Naive thymus-derived CD8-positive, alpha-beta T cell (primary cell): Measurements from ENCODE around the gene TNC. TPM values are rescaled to one million over a fixed set of nuclear protein-coding genes. Genes with fewer than 3 reads are reported as not detected.

ENCODE experiments used
- ATAC-seq, 2 donors: fragments of 150-1000 bp; cut with Tn5 transposase in 1 of 2; sonication (Bioruptor Pico), chemical (Tn5 transposase) in 1 of 2; 1 replicate in 1 of 2; 2 replicates in 1 of 2; pipeline ENCODE4 v1.10.0; 2021; ENCODE audit warnings: mild to moderate bottlenecking in 2 of 2, moderate library complexity in 2 of 2
- POLR2A ChIA-PET: fragments of 350-600 bp; sonication (Branson Sonifier 250); formaldehyde crosslinking; loops from one replicate; lab custom pipeline; 2021; ENCODE audit warnings: antibody characterized with exemption; lab: Charles Lee
- DNase-seq, 10 donors: peaks; one replicate each; pipeline versions ENCODE4 v3.0.0 to v3.0.0-alpha.2; 2020 to 2022
- H3K27ac Mint-ChIP-seq, 10 donors: one replicate each; pipeline ENCODE4 v1.8.0; 2020 to 2022; ENCODE audit warnings: mild to moderate bottlenecking in 10 of 10, mixed read lengths in 10 of 10, moderate library complexity in 4 of 10, inconsistent platforms in 1 of 10
- H3K27me3 Mint-ChIP-seq, 5 donors: one replicate each; pipeline ENCODE4 v1.8.0; 2021 to 2022; ENCODE audit warnings: mixed read lengths in 5 of 5
- H3K36me3 Mint-ChIP-seq, 3 donors: one replicate each; pipeline ENCODE4 v1.8.0; 2020 to 2022; ENCODE audit warnings: mixed read lengths in 3 of 3, mild to moderate bottlenecking in 2 of 3, inconsistent platforms in 1 of 3
- H3K4me1 Mint-ChIP-seq, 4 donors: one replicate each; pipeline ENCODE4 v1.8.0; 2021 to 2022; ENCODE audit warnings: mixed read lengths in 4 of 4
- H3K4me3 Mint-ChIP-seq, 10 donors: one replicate each; pipeline ENCODE4 v1.8.0; 2020 to 2022; ENCODE audit warnings: mild to moderate bottlenecking in 10 of 10, mixed read lengths in 10 of 10, moderate library complexity in 6 of 10, inconsistent platforms in 1 of 10
- H3K9me3 Mint-ChIP-seq, 9 donors: one replicate each; pipeline ENCODE4 v1.8.0; 2020 to 2022; ENCODE audit warnings: mixed read lengths in 9 of 9, mild to moderate bottlenecking in 3 of 9, inconsistent platforms in 1 of 9, moderate library complexity in 1 of 9
- polyA plus RNA-seq, 3 donors: library from polyadenylated mRNA; unstranded; fragments of 300-500 nt; fragmentation: Illumina TruSeq; gene quantifications; one replicate each; pipeline ENCODE4 v1.2.3, GENCODE V29; 2021
- total RNA-seq, 8 experiments: library from RNA in 2 of 8; stranded (reverse) in 2 of 8; gene quantifications; one replicate each; pipeline ENCODE4 v1.2.3 and lab custom pipeline; 2021 to 2026

The TNC gene
- total and polyA plus RNA-seq, 5 experiments from 2014 or later = not detected

DNA sequence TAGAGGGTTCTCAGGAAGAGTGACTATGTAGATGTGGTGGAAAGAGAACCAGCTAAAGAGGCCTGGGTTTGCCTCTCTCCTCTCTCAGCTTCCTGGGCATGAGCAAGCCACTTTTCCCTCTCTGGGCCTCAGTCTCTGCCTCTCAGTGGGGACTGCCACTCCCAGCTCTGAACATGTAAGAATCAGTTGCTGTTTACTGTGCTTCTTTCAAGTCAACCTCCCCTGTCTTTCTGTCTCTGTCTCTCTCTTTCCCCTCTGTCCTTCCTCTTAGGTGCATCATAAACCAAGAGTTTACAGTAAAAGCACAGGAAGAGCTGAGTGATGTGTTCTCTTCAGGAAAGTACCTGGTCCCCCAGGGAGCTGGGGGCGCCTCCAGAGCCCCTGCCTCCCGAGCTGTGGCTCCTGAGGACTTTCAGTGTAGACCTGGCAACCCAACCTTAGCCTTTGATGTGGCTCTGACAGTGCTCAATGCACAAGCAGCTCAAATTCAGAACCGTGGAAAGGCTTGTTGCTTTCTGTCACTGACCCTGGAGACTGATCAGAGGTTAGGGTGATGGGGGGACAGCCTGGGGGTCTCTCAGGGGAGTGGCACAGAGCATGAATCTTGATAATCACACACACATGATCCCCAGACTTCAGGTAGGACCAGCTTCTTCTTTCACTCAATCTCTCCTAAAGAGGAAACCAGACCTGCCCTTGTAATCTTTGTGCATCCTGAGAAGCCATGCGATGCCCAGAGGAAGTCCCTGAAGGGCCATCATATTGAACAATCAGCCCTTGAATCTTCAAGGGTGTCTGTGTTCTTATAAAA, 128.2 kb downstream of the TNC start:
- peak overlapping the region; percentile 36 to 93 (median 82) for H3K27ac Mint-ChIP-seq
- H3K4me3 Mint-ChIP-seq = peak overlapping the region; percentile 9 to 75 (median 48)
- H3K9me3 Mint-ChIP-seq = no peaks in the 10 kb centered on the region
- peak; percentile 85 to 88 for ATAC-seq
- peak in 7 of 10 donors; percentile 19 to 55 (median 33) for DNase-seq
- no peaks in the 10 kb centered on the region for H3K27me3 Mint-ChIP-seq
- H3K36me3 Mint-ChIP-seq = no peaks in the 10 kb centered on the region
- POLR2A ChIA-PET = interaction anchor here (0.5 to 1.0 kb wide), 3 partner anchors 59 to 399 kb away, joined by 3 to 7 read pairs (median 4); partner anchors contain the start of gene TNFSF8
- H3K4me1 Mint-ChIP-seq = peaks cover 17 to 41% (median 29%) of the 10 kb centered on the region in 4 donors

DNA sequence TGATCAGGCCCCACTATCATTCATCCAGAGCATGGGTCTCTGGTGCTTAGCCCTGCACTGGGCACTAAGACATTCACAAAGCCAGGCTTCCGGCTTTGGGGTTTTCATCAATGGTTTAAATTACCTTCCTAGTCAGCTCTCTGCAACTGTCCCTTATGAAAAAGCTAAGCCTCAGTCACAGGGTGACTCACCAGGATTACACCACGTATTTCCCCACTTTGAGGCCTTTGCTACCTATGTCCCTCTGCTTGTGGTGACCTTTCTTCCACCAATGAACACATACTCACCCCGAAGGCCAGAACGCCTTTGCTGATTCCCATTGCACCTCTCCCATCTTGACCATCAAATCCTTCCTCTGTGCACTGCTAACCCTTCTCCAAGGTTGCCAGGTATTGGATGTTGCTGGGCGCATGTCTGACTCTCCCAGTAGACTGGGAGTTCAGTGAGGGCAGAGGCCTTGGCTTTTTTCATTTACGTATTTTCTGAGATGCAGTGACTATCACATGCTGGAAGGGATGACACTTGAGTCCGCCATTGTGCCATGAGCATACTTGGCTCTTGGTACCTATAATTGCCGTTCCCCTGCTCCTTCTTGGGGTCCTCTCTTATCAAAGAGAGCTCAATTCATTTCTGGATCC, 128.9 kb downstream of the TNC start:
- no peaks in the 10 kb centered on the region for H3K9me3 Mint-ChIP-seq
- POLR2A ChIA-PET = interaction anchor here (1.0 kb wide), 1 partner anchor 59 kb away, joined by 4 read pairs; the partner anchor contains the start of gene TNFSF8
- no peak for ATAC-seq
- H3K36me3 Mint-ChIP-seq = no peaks in the 10 kb centered on the region
- DNase-seq = no peak
- H3K27ac Mint-ChIP-seq = peak overlapping the region; percentile 36 to 93 (median 82)
- H3K4me1 Mint-ChIP-seq = peaks cover 17 to 41% (median 29%) of the 10 kb centered on the region in 4 donors
- H3K4me3 Mint-ChIP-seq = peak overlapping the region in 6 of 10 donors; percentile 25 to 75 (median 50)
- no peaks in the 10 kb centered on the region for H3K27me3 Mint-ChIP-seq

DNA sequence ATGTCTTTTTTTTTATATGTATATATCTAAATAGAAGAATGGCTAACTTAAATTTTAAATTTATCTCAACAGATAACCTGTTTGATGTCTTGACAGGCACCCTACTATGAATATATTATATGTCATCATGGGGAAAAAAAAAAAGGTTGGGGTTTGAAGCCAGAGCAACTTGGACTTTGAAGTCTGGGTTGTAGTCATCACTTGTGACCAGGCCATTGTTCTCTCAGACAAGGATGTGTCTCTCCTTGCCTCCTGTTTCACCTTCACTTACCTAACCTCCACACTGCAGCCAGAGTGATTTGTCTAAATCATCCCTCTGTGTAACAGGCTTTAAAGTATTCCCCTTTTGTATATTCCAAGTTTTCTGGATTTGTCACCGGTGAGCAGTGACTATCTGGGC, 130.8 kb downstream of the TNC start:
- no peaks in the 10 kb centered on the region for H3K27me3 Mint-ChIP-seq
- H3K4me1 Mint-ChIP-seq = peaks cover 17 to 41% (median 29%) of the 10 kb centered on the region in 4 donors
- H3K36me3 Mint-ChIP-seq = no peaks in the 10 kb centered on the region
- DNase-seq = no peak
- ATAC-seq = no peak
- H3K27ac Mint-ChIP-seq = peak overlapping the region in 1 of 10 donors; percentile 71
- no peak overlapping the region for H3K4me3 Mint-ChIP-seq
- POLR2A ChIA-PET = no interaction called here
- H3K9me3 Mint-ChIP-seq = no peaks in the 10 kb centered on the region

DNA sequence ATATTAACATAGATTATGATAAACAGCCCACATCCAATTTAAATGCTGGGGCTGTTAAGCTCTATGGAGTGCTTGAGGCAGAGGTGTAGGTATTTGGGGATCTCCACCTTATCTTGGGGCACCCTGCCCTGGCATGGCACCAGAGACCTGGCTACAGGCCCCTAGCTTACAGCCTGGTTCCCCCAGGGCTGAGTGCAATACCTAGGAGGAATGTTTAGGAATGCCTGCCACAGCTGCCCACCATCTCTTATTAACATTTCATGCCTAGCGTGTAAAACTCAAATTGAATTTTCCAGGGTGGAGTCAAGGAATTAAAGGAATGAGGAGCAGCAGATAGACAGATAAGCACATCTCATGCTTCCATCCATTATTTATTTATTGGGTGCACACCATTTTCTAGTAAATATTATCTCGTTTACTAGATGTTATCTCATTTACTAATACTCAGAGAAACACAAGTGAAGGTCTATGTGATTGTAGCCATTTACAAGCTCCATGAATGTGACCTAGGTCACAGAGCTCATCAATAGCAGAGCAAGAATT, 131.9 kb downstream of the TNC start:
- Mint-ChIP-seq H3K4me3 (no peak overlapping the region), H3K36me3 (no peaks in the 10 kb centered on the region), H3K9me3 (no peaks in the 10 kb centered on the region), H3K27me3 (peaks cover 0 to 2% (median 0%) of the 10 kb centered on the region in 5 donors), H3K4me1 (peaks cover 17 to 35% (median 26%) of the 10 kb centered on the region in 4 donors), H3K27ac (peak overlapping the region in 1 of 10 donors; percentile 20)
- no peak for DNase-seq
- no peak for ATAC-seq
- POLR2A ChIA-PET = no interaction called here

DNA sequence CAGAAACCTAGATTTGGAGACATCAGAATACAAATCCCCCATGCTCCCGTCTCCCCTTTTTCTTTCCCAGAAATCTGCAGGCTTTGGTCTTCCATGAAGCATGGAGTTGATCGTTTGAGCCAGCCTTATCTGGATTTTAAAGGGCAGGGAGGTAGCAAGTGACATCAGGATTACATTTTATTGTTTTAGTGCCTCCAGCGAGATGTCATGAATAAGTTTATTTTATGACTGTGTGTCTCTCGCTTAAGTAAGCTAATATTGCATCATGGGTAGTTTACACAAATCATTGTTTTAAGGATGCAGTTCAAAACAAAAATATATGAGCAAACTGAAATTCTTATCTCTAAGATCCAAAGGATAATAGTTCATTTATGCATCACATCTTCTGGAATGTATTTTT, 136.9 kb downstream of the TNC start:
- POLR2A ChIA-PET = no interaction called here
- Mint-ChIP-seq H3K4me1 (no peaks in the 10 kb centered on the region), H3K9me3 (peaks cover 0 to 6% (median 0%) of the 10 kb centered on the region in 9 donors)

DNA sequence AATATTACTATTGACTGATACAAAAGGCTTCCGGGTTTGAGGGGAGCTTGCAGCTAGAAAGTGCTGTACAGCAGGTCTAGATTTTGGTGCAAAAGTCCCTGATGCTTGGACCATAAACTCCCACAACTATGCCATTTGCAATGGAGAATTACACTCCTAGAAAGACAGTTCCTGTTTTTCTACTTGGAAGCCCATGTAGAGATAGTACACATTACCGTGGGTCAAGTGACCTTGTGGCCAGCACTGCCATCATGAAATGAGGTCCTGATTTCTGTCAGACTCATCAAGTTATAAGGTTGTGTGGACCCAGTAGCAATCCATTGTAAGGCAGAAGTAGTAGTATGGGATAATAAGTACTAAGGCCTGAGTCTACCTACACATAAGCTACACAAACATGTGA, 144.7 kb downstream of the TNC start:
- POLR2A ChIA-PET = no interaction called here

More for the DNA sequence above, 136.9 kb downstream of the TNC start:
- ATAC-seq (no peak), DNase-seq (no peak)
- no peak overlapping the region for H3K27ac Mint-ChIP-seq
- no peaks in the 10 kb centered on the region for H3K36me3 Mint-ChIP-seq
- peaks cover 0 to 8% (median 2%) of the 10 kb centered on the region in 5 donors for H3K27me3 Mint-ChIP-seq
- H3K4me3 Mint-ChIP-seq = no peak overlapping the region

GRCh38 chr9:114972510-114973136, 145.3 kb downstream of the TNC start:
- ATAC-seq (no peak), DNase-seq (no peak)
- POLR2A ChIA-PET = no interaction called here
- H3K4me3 Mint-ChIP-seq = no peak overlapping the region
- H3K36me3 Mint-ChIP-seq = peaks cover 0 to 2% (median 0%) of the 10 kb centered on the region in 3 donors
- H3K27me3 Mint-ChIP-seq = no peaks in the 10 kb centered on the region
- H3K9me3 Mint-ChIP-seq = peaks cover 0 to 4% (median 0%) of the 10 kb centered on the region in 9 donors
- H3K4me1 Mint-ChIP-seq = peaks cover 9 to 21% (median 14%) of the 10 kb centered on the region in 4 donors
- no peak overlapping the region for H3K27ac Mint-ChIP-seq

More for the DNA sequence above, 144.7 kb downstream of the TNC start:
- Mint-ChIP-seq H3K4me3 (no peak overlapping the region), H3K36me3 (peaks cover 0 to 2% (median 0%) of the 10 kb centered on the region in 3 donors), H3K4me1 (peaks cover 6 to 15% (median 9%) of the 10 kb centered on the region in 4 donors), H3K27ac (peak overlapping the region in 1 of 10 donors; percentile 5), H3K27me3 (no peaks in the 10 kb centered on the region), H3K9me3 (peaks cover 0 to 4% (median 0%) of the 10 kb centered on the region in 9 donors)
- no peak for ATAC-seq
- no peak for DNase-seq

Other genes with a start within 250 kb of the TNC start
- gene TNFSF8, start 187.6 kb downstream of the TNC start, total RNA-seq = 10 to 100 TPM; 15.9 to 21.3 TPM
- 10 to 100 TPM; 38.4 to 81.3 (median 69.8) TPM for gene TNFSF8, start 187.6 kb downstream of the TNC start, polyA plus RNA-seq